Measurements from ENCODE around the gene PSMD8. TPM values are rescaled to one million over a fixed set of nuclear protein-coding genes. Genes with fewer than 3 reads are reported as not detected.
"Not testable (repeated sequence)": the region's sequence is repeated elsewhere in the genome, so short reads cannot be mapped to it uniquely, and the experiment has no call there.

PSMD8 gene
- polyA plus RNA-seq, 1 donor, result 120 TPM

GRCh38 chr19:38362076-38362945, 12.1 kb upstream of the PSMD8 start:
- no peak for DNase-seq

DNA sequence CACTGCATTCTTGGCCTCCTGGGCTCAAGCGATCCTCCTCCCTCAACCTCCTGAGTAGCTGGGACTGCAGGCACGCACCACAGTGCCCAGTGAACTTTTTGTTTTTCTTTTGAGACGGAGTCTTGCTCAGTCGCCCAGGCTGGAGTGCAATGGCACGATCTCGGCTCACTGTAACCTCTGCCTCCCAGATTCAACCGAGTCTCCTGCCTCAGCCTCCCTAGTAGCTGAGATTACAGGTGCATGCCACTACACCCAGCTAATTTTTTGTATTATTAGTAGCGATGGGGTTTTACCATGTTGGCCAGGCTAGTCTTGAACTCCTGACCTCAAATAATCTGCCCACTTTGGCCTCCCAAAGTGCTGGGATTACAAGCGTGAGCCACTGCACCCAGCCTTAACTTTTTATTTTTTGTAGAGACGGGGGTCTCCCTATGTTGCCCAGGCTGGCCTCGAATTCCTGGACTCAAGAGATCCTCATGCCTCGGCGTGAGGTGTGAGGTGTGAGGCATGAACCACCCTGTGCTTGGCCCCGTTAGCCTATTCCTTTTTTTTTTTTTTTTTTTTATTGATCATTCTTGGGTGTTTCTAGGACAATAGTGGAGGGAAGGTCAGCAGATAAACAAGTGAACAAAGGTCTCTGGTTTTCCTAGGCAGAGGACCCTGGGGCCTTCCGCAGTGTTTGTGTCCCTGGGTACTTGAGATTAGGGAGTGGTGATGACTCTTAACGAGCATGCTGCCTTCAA, 11.3 kb upstream of the PSMD8 start:
- DNase-seq, result not testable (repeated sequence)

- DNase-seq, result no peak
Observed at GRCh38 chr19:38367041-38367440, 7.3 kb upstream of the PSMD8 start.

DNA sequence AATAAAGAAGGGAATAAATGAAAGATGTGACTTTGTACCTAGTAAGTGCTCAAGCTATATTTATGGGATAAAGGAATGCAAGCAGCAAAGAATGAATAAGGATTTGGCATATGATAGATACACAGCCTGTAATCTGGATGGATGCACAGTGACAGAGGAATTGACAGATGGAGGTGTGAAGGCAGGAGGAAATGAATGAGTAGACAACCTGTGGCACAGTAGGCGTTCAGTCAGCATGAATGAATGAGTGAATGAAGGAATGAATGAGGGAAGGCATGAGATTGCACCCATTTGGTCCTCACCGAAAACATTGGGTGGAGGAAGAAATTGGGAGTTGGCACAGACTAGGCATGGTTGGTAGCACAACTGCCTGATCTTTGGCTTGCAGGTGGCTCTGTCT, 4.8 kb upstream of the PSMD8 start:
- DNase-seq, result no peak

GRCh38 chr19:38370299-38370698, 4.1 kb upstream of the PSMD8 start:
- DNase-seq, result no peak

DNA sequence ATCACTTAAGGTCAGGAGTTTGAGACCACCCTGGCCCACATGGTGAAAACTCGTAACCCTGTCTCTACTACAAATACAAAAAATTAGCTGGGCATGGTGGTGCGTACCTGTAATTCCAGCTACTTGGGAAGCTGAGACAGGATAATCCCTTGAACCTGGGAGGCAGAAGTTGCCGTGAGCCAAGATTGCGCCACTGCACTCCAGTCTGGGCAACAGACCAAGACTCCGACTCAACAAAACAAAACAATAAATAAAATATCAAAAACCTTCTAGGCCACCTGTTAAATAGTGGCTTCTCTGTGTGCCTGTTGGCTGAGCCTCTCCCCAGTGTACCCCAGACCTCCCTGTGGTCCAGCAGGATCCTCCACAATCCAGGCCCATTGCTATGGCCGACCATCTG, 3.3 kb upstream of the PSMD8 start:
- DNase-seq, result no peak

DNA sequence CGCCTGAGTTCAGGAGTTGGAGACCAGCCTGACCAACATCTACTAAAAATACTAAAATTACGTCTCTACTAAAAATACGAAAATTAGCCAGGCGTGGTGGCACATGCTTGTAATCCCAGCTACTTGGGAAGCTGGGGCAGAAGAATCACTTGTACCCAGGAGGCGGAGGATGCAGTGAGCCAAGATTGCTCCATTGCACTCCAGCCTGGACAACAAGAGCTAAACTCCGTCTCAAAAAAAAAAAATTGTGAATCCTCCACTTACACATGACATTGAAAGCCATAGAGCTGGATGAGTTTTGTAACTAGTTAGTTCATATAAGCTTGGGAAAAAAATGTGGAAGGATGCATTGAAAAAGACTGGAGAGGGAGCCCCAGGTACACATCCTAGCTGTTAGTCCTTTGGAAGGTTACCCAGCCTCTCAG, 452 bp upstream of the PSMD8 start:
- DNase-seq, result no peak

- DNase-seq, result no peak
Observed at GRCh38 chr19:38375098-38375493, 725 bp downstream of the PSMD8 start.

- no peak for DNase-seq
Observed at GRCh38 chr19:38375748-38376147, 1.4 kb downstream of the PSMD8 start.

- no peak for DNase-seq
Observed at GRCh38 chr19:38376576-38376975, 2.2 kb downstream of the PSMD8 start.

GRCh38 chr19:38377052-38377451, 2.7 kb downstream of the PSMD8 start:
- DNase-seq, result no peak

DNA sequence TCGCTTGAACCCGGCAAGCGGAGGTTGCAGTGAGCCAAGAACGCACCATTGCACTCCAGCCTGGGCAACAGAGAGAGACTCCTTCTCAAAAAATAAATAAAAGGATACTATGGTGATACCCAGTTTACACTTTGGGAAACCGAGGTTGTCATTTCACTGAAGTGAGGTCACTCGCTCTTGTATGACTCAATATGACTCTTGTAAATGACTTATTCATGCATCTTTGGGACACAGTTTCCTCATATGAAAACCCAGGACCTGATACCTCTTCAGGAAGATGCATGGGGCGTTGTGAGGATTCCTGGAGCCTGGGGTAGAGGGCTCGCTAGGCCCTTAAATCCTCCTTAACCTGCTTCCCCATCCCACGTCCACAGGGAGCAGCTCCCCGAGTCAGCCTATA, 4.5 kb downstream of the PSMD8 start:
- no peak for DNase-seq

DNA sequence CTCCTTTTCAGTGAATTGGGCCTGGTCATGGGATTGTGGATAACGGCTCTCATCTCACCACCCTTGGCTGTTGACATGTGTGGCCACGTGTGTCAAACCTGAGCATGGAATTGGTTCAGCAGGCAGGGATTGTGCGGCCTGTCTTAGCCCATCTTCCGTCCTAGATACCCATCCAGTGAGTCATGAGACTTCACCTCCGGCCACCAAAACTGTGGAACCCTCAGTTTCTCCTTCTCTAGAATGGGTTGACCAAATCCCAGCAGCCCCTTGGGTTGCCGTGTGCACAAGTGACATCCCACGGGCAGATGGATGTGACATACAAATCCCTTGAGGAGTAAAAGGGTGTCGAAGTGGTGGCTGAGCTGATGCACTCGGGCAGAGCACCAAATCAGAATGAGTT, 6.8 kb downstream of the PSMD8 start:
- DNase-seq, result no peak

DNA sequence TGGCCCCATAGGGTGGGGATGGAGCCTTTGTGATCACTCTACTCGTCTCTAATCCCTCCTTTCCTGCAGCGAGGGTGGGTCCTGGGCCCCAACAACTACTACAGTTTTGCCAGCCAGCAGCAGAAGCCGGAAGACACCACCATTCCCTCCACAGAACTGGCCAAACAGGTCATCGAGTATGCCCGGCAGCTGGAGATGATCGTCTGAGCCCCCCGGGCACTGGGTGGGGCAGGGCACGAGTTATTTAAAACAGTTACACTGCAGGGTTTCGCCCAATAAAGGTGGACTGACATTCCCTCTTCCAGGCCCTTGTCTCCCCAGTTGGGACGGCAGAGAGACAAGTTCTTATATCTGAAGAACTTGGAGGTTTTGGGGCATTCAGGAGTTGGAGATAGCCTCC, 8.8 kb downstream of the PSMD8 start:
- DNase-seq, result no peak

- DNase-seq, result no peak
Observed at GRCh38 chr19:38383743-38384142, 9.4 kb downstream of the PSMD8 start.

- no peak for DNase-seq
Observed at GRCh38 chr19:38384209-38385027, 10.0 kb downstream of the PSMD8 start.

- DNase-seq, result no peak
Observed at GRCh38 chr19:38385057-38385803, 10.9 kb downstream of the PSMD8 start.

DNA sequence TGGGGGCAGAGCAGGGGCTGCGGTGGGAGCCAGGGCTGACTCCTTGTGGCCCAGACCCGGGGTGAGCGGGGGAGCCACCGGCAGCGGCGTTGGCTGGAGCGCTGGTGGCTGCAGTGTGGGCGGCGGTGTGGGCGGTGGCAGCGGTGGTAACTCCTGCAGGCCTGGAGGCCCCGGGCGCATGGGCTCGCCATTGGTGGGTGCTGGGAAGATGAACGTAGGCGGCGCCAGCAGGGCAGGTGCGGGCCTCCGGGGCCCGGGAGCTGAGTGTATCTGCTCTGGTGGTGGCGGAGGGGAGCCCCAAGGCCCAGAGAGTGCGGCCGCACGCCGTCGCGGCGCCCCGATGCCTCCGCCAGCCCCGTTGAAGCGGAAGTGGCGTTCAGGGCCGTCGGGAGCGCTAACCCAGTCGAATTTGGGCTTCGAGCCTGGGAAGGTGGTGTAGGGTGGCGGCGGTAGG, 11.5 kb downstream of the PSMD8 start:
- no peak for DNase-seq

GRCh38 chr19:38386300-38386970, 12.1 kb downstream of the PSMD8 start:
- DNase-seq, result no peak

DNA sequence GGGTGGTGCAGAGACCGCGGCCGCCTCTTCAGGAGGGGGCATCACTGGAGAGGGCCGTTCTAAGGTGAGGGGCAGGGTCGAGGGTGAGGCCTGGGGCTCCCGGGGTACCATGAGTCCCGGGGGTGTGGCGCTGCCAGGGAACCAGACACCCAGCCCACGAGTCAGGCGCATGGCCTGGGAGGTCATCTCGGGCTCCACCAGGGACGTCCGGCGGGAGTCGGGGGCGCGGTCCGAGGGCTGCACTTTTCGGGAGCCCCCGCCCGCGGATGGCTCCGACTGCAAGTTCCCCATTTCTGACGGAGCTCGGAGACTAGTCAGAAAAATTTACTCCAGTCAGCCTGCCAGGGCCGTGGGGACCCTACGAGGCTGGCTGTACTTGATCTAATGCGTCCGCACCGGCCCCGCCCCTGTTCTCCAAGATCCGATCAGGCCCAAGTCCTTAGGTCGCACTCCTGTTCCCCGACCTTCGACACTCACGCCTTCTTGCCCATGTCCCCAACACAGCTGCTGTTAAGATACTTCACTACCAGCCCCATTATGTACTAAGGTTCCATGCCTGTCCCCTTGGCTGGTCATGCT, 12.7 kb downstream of the PSMD8 start:
- no peak for DNase-seq

Measured in hindlimb muscle (tissue), 1 donor.